Measurements from ENCODE around the gene MRPS22.

DNA sequence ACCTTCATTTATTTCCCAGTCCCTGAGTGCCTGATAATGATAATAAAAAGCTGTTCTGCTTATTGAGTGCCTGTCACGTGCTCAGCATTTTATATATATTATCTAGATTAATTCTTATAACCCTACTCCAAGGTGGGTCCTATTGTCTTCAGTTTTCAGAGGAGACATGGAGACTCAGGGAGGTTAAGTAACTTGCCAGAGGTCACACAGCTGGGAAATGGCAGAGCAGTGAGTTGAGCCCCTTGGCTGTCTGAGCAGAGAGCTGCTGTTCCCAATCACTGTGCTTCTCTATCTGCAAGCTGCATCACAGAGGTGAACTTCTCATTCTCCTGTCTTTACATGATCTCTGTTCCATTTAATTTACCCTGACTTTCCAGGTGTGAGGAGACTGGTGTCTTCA lies 32.3 kb upstream of the MRPS22 start:
- TF ChIP-seq, protein P1, sequence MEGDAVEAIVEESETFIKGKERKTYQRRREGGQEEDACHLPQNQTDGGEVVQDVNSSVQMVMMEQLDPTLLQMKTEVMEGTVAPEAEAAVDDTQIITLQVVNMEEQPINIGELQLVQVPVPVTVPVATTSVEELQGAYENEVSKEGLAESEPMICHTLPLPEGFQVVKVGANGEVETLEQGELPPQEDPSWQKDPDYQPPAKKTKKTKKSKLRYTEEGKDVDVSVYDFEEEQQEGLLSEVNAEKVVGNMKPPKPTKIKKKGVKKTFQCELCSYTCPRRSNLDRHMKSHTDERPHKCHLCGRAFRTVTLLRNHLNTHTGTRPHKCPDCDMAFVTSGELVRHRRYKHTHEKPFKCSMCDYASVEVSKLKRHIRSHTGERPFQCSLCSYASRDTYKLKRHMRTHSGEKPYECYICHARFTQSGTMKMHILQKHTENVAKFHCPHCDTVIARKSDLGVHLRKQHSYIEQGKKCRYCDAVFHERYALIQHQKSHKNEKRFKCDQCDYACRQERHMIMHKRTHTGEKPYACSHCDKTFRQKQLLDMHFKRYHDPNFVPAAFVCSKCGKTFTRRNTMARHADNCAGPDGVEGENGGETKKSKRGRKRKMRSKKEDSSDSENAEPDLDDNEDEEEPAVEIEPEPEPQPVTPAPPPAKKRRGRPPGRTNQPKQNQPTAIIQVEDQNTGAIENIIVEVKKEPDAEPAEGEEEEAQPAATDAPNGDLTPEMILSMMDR (CRISPR knock-in tag; IDR thresholded peaks at IDR 0.05) = no peak
- no peak for TF ChIP-seq JUN (CRISPR knock-in tag; IDR thresholded peaks at IDR 0.05)
- no peak for TF ChIP-seq NR2F2 (IDR thresholded peaks at IDR 0.05; ENCODE audit: borderline replicate concordance, low read depth)
- no peak for TF ChIP-seq RERE (CRISPR knock-in tag; IDR thresholded peaks at IDR 0.05; ENCODE audit: low read depth)
- TF ChIP-seq, protein P2, sequence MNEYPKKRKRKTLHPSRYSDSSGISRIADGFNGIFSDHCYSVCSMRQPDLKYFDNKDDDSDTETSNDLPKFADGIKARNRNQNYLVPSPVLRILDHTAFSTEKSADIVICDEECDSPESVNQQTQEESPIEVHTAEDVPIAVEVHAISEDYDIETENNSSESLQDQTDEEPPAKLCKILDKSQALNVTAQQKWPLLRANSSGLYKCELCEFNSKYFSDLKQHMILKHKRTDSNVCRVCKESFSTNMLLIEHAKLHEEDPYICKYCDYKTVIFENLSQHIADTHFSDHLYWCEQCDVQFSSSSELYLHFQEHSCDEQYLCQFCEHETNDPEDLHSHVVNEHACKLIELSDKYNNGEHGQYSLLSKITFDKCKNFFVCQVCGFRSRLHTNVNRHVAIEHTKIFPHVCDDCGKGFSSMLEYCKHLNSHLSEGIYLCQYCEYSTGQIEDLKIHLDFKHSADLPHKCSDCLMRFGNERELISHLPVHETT (CRISPR knock-in tag; conservative IDR thresholded peaks at IDR 0.05) = no peak
- TF ChIP-seq POLR2AphosphoS5 (IDR thresholded peaks at IDR 0.05; ENCODE audit: low read depth, low read length) = no peak
- no peak for TF ChIP-seq FOXM1 (CRISPR knock-in tag; IDR thresholded peaks at IDR 0.05)
- TF ChIP-seq, protein P3, sequence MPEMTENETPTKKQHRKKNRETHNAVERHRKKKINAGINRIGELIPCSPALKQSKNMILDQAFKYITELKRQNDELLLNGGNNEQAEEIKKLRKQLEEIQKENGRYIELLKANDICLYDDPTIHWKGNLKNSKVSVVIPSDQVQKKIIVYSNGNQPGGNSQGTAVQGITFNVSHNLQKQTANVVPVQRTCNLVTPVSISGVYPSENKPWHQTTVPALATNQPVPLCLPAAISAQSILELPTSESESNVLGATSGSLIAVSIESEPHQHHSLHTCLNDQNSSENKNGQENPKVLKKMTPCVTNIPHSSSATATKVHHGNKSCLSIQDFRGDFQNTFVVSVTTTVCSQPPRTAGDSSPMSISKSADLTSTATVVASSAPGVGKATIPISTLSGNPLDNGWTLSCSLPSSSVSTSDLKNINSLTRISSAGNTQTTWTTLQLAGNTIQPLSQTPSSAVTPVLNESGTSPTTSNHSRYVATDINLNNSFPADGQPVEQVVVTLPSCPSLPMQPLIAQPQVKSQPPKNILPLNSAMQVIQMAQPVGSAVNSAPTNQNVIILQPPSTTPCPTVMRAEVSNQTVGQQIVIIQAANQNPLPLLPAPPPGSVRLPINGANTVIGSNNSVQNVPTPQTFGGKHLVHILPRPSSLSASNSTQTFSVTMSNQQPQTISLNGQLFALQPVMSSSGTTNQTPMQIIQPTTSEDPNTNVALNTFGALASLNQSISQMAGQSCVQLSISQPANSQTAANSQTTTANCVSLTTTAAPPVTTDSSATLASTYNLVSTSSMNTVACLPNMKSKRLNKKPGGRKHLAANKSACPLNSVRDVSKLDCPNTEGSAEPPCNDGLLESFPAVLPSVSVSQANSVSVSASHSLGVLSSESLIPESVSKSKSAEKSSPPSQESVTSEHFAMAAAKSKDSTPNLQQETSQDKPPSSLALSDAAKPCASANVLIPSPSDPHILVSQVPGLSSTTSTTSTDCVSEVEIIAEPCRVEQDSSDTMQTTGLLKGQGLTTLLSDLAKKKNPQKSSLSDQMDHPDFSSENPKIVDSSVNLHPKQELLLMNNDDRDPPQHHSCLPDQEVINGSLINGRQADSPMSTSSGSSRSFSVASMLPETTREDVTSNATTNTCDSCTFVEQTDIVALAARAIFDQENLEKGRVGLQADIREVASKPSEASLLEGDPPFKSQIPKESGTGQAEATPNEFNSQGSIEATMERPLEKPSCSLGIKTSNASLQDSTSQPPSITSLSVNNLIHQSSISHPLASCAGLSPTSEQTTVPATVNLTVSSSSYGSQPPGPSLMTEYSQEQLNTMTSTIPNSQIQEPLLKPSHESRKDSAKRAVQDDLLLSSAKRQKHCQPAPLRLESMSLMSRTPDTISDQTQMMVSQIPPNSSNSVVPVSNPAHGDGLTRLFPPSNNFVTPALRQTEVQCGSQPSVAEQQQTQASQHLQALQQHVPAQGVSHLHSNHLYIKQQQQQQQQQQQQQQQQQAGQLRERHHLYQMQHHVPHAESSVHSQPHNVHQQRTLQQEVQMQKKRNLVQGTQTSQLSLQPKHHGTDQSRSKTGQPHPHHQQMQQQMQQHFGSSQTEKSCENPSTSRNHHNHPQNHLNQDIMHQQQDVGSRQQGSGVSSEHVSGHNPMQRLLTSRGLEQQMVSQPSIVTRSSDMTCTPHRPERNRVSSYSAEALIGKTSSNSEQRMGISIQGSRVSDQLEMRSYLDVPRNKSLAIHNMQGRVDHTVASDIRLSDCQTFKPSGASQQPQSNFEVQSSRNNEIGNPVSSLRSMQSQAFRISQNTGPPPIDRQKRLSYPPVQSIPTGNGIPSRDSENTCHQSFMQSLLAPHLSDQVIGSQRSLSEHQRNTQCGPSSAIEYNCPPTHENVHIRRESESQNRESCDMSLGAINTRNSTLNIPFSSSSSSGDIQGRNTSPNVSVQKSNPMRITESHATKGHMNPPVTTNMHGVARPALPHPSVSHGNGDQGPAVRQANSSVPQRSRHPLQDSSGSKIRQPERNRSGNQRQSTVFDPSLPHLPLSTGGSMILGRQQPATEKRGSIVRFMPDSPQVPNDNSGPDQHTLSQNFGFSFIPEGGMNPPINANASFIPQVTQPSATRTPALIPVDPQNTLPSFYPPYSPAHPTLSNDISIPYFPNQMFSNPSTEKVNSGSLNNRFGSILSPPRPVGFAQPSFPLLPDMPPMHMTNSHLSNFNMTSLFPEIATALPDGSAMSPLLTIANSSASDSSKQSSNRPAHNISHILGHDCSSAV (CRISPR knock-in tag; IDR thresholded peaks at IDR 0.05; ENCODE audit: borderline replicate concordance) = no peak
- TF ChIP-seq, protein P4, sequence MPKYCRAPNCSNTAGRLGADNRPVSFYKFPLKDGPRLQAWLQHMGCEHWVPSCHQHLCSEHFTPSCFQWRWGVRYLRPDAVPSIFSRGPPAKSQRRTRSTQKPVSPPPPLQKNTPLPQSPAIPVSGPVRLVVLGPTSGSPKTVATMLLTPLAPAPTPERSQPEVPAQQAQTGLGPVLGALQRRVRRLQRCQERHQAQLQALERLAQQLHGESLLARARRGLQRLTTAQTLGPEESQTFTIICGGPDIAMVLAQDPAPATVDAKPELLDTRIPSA (CRISPR knock-in tag; IDR thresholded peaks at IDR 0.05; ENCODE audit: borderline replicate concordance) = no peak
- TF ChIP-seq TFE3 (CRISPR knock-in tag; IDR thresholded peaks at IDR 0.05) = no peak
- TF ChIP-seq ZNF644 (CRISPR knock-in tag; IDR thresholded peaks at IDR 0.05; ENCODE audit: low read depth) = no peak
- no peak for TF ChIP-seq ETV5 (CRISPR knock-in tag; IDR thresholded peaks at IDR 0.05; ENCODE audit: borderline replicate concordance)

All from HepG2 (cell line).